Thyroid gland (tissue), 4 donors: ENCODE data around the gene PIK3R4. TPM values are rescaled to one million over a fixed set of nuclear protein-coding genes. Genes with fewer than 3 reads are reported as not detected.

Experiments
- DNase-seq, 2 donors: peaks; one replicate each; pipeline ENCODE4 v3.0.0-alpha.2; 2019
- H3K27ac ChIP-seq, 3 donors: fragments of 200-600 bp; sonication (generic); 1 replicate in 2 of 3; 2 replicates in 1 of 3; pipeline ENCODE4 v1.5.1; 2016 to 2019; ENCODE audit warnings: mild to moderate bottlenecking in 1 of 3, moderate library complexity in 1 of 3
- H3K27me3 ChIP-seq: fragments of 200-600 bp; sonication (generic); one replicate; pipeline ENCODE4 v1.5.1; 2019
- H3K36me3 ChIP-seq, 2 donors: fragments of 200-600 bp; sonication (generic); one replicate each; pipeline ENCODE4 v1.5.1; 2016 to 2019
- H3K4me1 ChIP-seq, 2 donors: fragments of 200-600 bp; sonication (generic); one replicate each; pipeline ENCODE4 v1.5.1; 2017 to 2019
- H3K4me3 ChIP-seq, 3 donors: fragments of 200-600 bp; sonication (generic); replicated peaks in 1 of 3; 1 replicate in 2 of 3; 2 replicates in 1 of 3; pipeline ENCODE4 v1.5.1; 2016; ENCODE audit warnings: mild to moderate bottlenecking in 1 of 3
- H3K9me3 ChIP-seq: fragments of 200-600 bp; sonication (generic); one replicate; pipeline ENCODE4 v1.5.1; 2017
- CTCF ChIP-seq, 6 experiments: fragments of 200-600 bp in 3 of 6; fragments of 450-650 bp in 3 of 6; sonication (generic) in 3 of 6; IDR thresholded peaks; one replicate each; pipeline ENCODE4 v1.5.1; 2016 to 2019; ENCODE audit warnings: antibody characterized with exemption in 6 of 6, mild to moderate bottlenecking in 2 of 6, inconsistent platforms in 1 of 6, moderate library complexity in 1 of 6
- POLR2A ChIP-seq, 2 donors: fragments of 450-650 bp; IDR thresholded peaks; one replicate each; pipeline ENCODE4 v1.6.1; 2017; ENCODE audit warnings: antibody characterized with exemption in 2 of 2, mild to moderate bottlenecking in 2 of 2, moderate library complexity in 1 of 2
- WGBS, 2 donors: methylation state at CpG; one replicate each; pipeline ENCODE4 v1.1.5; 2017; 5-methylcytosine and 5-hydroxymethylcytosine counted together
- intact Hi-C: fragments of 100-400 bp; cut with DNase I; formaldehyde crosslinking; loops from one replicate; pipeline ENCODE4 v1.15.1; 2023
- total RNA-seq, 4 donors: library from RNA; depleted of rRNA; stranded (reverse); fragments of >200 nt; gene quantifications; one replicate each; pipeline ENCODE4 v1.2.3, GENCODE V29; 2016

The PIK3R4 gene
- total RNA-seq, 4 donors from 2014 or later, result 50.5 to 61.3 (median 54.7) TPM

GRCh38 chr3:130693314-130693713 lies 53.3 kb downstream of the PIK3R4 start:
- Histone ChIP-seq H3K27me3 (no peaks in the 10 kb centered on the region), H3K4me3 (no peak overlapping the region), H3K9me3 (no peaks in the 10 kb centered on the region), H3K27ac (no peak overlapping the region), H3K36me3 (peaks cover 0 to 8% of the 10 kb centered on the region in 2 donors), H3K4me1 (no peaks in the 10 kb centered on the region)
- intact Hi-C loops, result no loop called here
- TF ChIP-seq CTCF (IDR thresholded peaks at IDR 0.05) (no peak), POLR2A (IDR thresholded peaks at IDR 0.05) (no peak)
- WGBS, 2 donors, result 93 to 96% methylated on average over 2 of the region's 2 CpGs
- no peak for DNase-seq

- Histone ChIP-seq H3K4me3 (no peak overlapping the region), H3K4me1 (no peaks in the 10 kb centered on the region), H3K27ac (no peak overlapping the region), H3K27me3 (no peaks in the 10 kb centered on the region), H3K9me3 (no peaks in the 10 kb centered on the region), H3K36me3 (peaks cover 0 to 8% of the 10 kb centered on the region in 2 donors)
- DNase-seq, result no peak
- 86 to 94% methylated on average over 1 of the region's 1 CpG for WGBS, 2 donors
- intact Hi-C loops, result no loop called here
- no peak for TF ChIP-seq POLR2A (IDR thresholded peaks at IDR 0.05)
- TF ChIP-seq CTCF (IDR thresholded peaks at IDR 0.05), result no peak
Measured at GRCh38 chr3:130692455-130692854, 54.2 kb downstream of the PIK3R4 start.

GRCh38 chr3:130688697-130689470 lies 57.7 kb downstream of the PIK3R4 start:
- intact Hi-C loops, result no loop called here
- no peak for TF ChIP-seq POLR2A (IDR thresholded peaks at IDR 0.05)
- no peak for TF ChIP-seq CTCF (IDR thresholded peaks at IDR 0.05)
- Histone ChIP-seq H3K36me3 (peaks cover 4 to 8% of the 10 kb centered on the region in 2 donors), H3K9me3 (no peaks in the 10 kb centered on the region), H3K4me3 (no peak overlapping the region), H3K4me1 (no peaks in the 10 kb centered on the region), H3K27me3 (no peaks in the 10 kb centered on the region), H3K27ac (no peak overlapping the region)
- DNase-seq, result no peak
- WGBS, 2 donors, result 95 to 98% methylated on average over 3 of the region's 3 CpGs

- Histone ChIP-seq H3K36me3 (peaks cover 8 to 11% of the 10 kb centered on the region in 2 donors), H3K27me3 (no peaks in the 10 kb centered on the region), H3K9me3 (no peaks in the 10 kb centered on the region), H3K4me1 (no peaks in the 10 kb centered on the region), H3K27ac (no peak overlapping the region), H3K4me3 (no peak overlapping the region)
- TF ChIP-seq CTCF (IDR thresholded peaks at IDR 0.05) (no peak), POLR2A (IDR thresholded peaks at IDR 0.05) (no peak)
- DNase-seq, result no peak
- intact Hi-C loops, result no loop called here
- 90 to 93% methylated on average over 4 of the region's 4 CpGs for WGBS, 2 donors
Measured at GRCh38 chr3:130688015-130688688, 58.5 kb downstream of the PIK3R4 start.

- H3K27me3 ChIP-seq, result no peaks in the 10 kb centered on the region
- H3K27ac ChIP-seq, result no peak overlapping the region
- no peaks in the 10 kb centered on the region for H3K9me3 ChIP-seq
- no peak overlapping the region for H3K4me3 ChIP-seq
- H3K36me3 ChIP-seq, result peaks cover 8 to 13% of the 10 kb centered on the region in 2 donors
- TF ChIP-seq POLR2A (IDR thresholded peaks at IDR 0.05) (no peak), CTCF (IDR thresholded peaks at IDR 0.05) (no peak)
- DNase-seq, result no peak
- peaks cover 0 to 1% of the 10 kb centered on the region in 2 donors for H3K4me1 ChIP-seq
- intact Hi-C loops, result no loop called here
Measured at GRCh38 chr3:130687327-130687726, 59.3 kb downstream of the PIK3R4 start.
